A549 (cell line): ENCODE measurements around the gene CCDC117. TPM values are rescaled to one million over a fixed set of nuclear protein-coding genes. Genes with fewer than 3 reads are reported as not detected.

Experiments used
- ATAC-seq, 2 experiments: fragments of 200-7000 bp in 1 of 2; fragments of >200 bp in 1 of 2; cut with Nextera tagmentation in 1 of 2; cut with Tn5 transposase in 1 of 2; 3 replicates each; pipeline versions ENCODE4 v1.8.0 to v1.9.1; 2018 to 2020; ENCODE audit warnings: mild to moderate bottlenecking in 1 of 2, moderate library complexity in 1 of 2
- CTCF ChIA-PET: fragments of 300-600 bp; sonication (Branson Sonifier 250); formaldehyde crosslinking; extraction: SDS; loops from one replicate; lab custom pipeline; 2021; ENCODE audit warnings: antibody characterized with exemption, inconsistent platforms; lab: Yijun Ruan, JAX
- POLR2A ChIA-PET: fragments of 350-600 bp; formaldehyde crosslinking; extraction: SDS; loops from one replicate; lab custom pipeline; 2021; ENCODE audit warnings: antibody characterized with exemption, inconsistent platforms; lab: Yijun Ruan, JAX
- DNase-seq, 2 experiments: peaks; one replicate each; pipeline versions ENCODE4 v3.0.0 to v3.0.0-alpha.2; 2011 to 2016; ENCODE audit warnings: low read depth in 1 of 2, low spot score in 1 of 2
- FAIRE-seq: peaks from 2 replicates; lab custom pipeline; 2011; peaks lifted over from hg19 to GRCh38; lab: Jason Lieb, UNC
- H3K27ac ChIP-seq, 2 experiments: fragments of >200 bp; sonication (Bioruptor Twin); formaldehyde crosslinking; 3 replicates each; pipeline ENCODE4 v1.5.1; 2016 to 2017
- H3K4me1 ChIP-seq: fragments of >200 bp; sonication (Bioruptor Twin); formaldehyde crosslinking; 3 replicates; pipeline ENCODE4 v1.6.1; 2016
- H3K4me2 ChIP-seq: fragments of >200 bp; sonication (Bioruptor Twin); formaldehyde crosslinking; 3 replicates; pipeline ENCODE4 v1.6.1; 2016
- H3K4me3 ChIP-seq: fragments of >200 bp; sonication (Bioruptor Twin); formaldehyde crosslinking; 3 replicates; pipeline ENCODE4 v1.5.1; 2016
- H3K9me3 ChIP-seq: fragments of >200 bp; sonication (Bioruptor Twin); formaldehyde crosslinking; 3 replicates; pipeline ENCODE4 v1.6.1; 2016
- CBX2 ChIP-seq: fragments of 200-600 bp; sonication (generic); IDR thresholded peaks from 2 replicates; pipeline ENCODE4 v1.6.1; 2016; ENCODE audit warnings: low read depth, mild to moderate bottlenecking, borderline replicate concordance
- HEYL ChIP-seq: fragments of 250-450 bp; sonication (Bioruptor Pico); IDR thresholded peaks from 2 replicates; pipeline ENCODE4 v1.8.0; 2021; ENCODE audit warnings: mild to moderate bottlenecking, moderate library complexity
- JUN ChIP-seq, 2 experiments: fragments of >200 bp; sonication (Bioruptor Twin); formaldehyde crosslinking; IDR thresholded peaks; 2 replicates in 1 of 2; 3 replicates in 1 of 2; pipeline ENCODE4 v1.6.1; 2016 to 2017
- JUNB ChIP-seq: fragments of >200 bp; sonication (Bioruptor Twin); formaldehyde crosslinking; IDR thresholded peaks from 2 replicates; pipeline ENCODE4 v1.6.1; 2016
- KDM1A ChIP-seq: fragments of 200-600 bp; sonication (generic); IDR thresholded peaks from 2 replicates; pipeline ENCODE4 v1.6.1; 2016; ENCODE audit warnings: low read depth, mild to moderate bottlenecking
- NR3C1 ChIP-seq: fragments of >200 bp; sonication (Bioruptor Twin); formaldehyde crosslinking; IDR thresholded peaks from 3 replicates; pipeline ENCODE4 v1.6.1; 2017
- PHF8 ChIP-seq: fragments of 200-600 bp; sonication (generic); IDR thresholded peaks from 2 replicates; pipeline ENCODE4 v1.6.1; 2016; ENCODE audit warnings: low read depth, mild to moderate bottlenecking, antibody characterized with exemption, moderate library complexity, borderline replicate concordance
- POLR2A ChIP-seq: IDR thresholded peaks from 2 replicates; pipeline ENCODE4 v1.6.1; 2012; ENCODE audit warnings: mild to moderate bottlenecking, low read length
- RAD21 ChIP-seq, 2 experiments: fragments of >200 bp in 1 of 2; sonication (Bioruptor Twin) in 1 of 2; formaldehyde crosslinking in 1 of 2; IDR thresholded peaks in 1 of 2; conservative IDR thresholded peaks in 1 of 2; 2 replicates in 1 of 2; 3 replicates in 1 of 2; pipeline ENCODE4 v1.6.1; 2012 to 2018; ENCODE audit warnings: inconsistent platforms in 1 of 2
- RFX5 ChIP-seq: fragments of 450-650 bp; IDR thresholded peaks from 2 replicates; pipeline ENCODE4 v1.7.1; 2014; ENCODE audit warnings: antibody characterized with exemption, mild to moderate bottlenecking, moderate library complexity
- SMC3 ChIP-seq: fragments of >200 bp; sonication (Bioruptor Twin); formaldehyde crosslinking; IDR thresholded peaks from 3 replicates; pipeline ENCODE4 v1.6.1; 2018; ENCODE audit warnings: inconsistent platforms
- TFCP2L1 ChIP-seq: fragments of 250-450 bp; sonication (Bioruptor Pico); IDR thresholded peaks from 2 replicates; pipeline ENCODE4 v1.5.0; 2021; ENCODE audit warnings: mild to moderate bottlenecking
- ZFP36 ChIP-seq: fragments of 450-650 bp; IDR thresholded peaks from 2 replicates; pipeline ENCODE4 v1.6.1; 2014; ENCODE audit warnings: borderline replicate concordance; ENCODE audit not compliant: partially characterized antibody
- WGBS: methylation state at CpG from one replicate; pipeline ENCODE4 v1.1.6; 2017; ENCODE audit errors: missing lambda C conversion rate; 5-methylcytosine and 5-hydroxymethylcytosine counted together
- polyA plus RNA-seq, 4 experiments: library from polyadenylated mRNA; depleted of rRNA in 3 of 4; stranded (reverse); fragments of >200 nt; fragmentation: RNase III in 1 of 4; extraction: RNeasy Plus Mini Kit Qiagen cat#74134 plus additional on column Dnase treatment in 1 of 4; gene quantifications; 2 replicates in 3 of 4; 3 replicates in 1 of 4; pipeline ENCODE4 v1.2.3, GENCODE V29; 2011 to 2017
- TF ChIP-seq, protein P1 (sequence below): fragments of >200 bp; sonication (Bioruptor Twin); formaldehyde crosslinking; IDR thresholded peaks from 3 replicates; pipeline ENCODE4 v1.5.1; 2016
- TF ChIP-seq, protein P2 (sequence below): fragments of 200-600 bp; sonication (generic); IDR thresholded peaks from 2 replicates; pipeline ENCODE4 v1.6.1; 2016; ENCODE audit warnings: antibody characterized with exemption, mild to moderate bottlenecking, moderate library complexity
- TF ChIP-seq, protein P3 (sequence below): IDR thresholded peaks from 2 replicates; pipeline ENCODE4 v1.6.1; 2012
- TF ChIP-seq, protein P4 (sequence below): fragments of 250-450 bp; sonication (Bioruptor Pico); IDR thresholded peaks from 2 replicates; pipeline ENCODE4 v1.5.0; 2021; ENCODE audit warnings: mild to moderate bottlenecking, moderate library complexity, borderline replicate concordance
- TF ChIP-seq, protein P5 (sequence below): fragments of 150-350 bp; IDR thresholded peaks from 2 replicates; pipeline ENCODE4 v1.6.1; 2014; ENCODE audit warnings: low read depth, mild to moderate bottlenecking, low read length
- TF ChIP-seq, protein P6 (sequence below): fragments of >200 bp; sonication (Bioruptor Twin); formaldehyde crosslinking; IDR thresholded peaks from 3 replicates; pipeline ENCODE4 v1.6.1; 2016
- TF ChIP-seq, protein P7 (sequence below): fragments of 250-450 bp; sonication (Bioruptor Pico); IDR thresholded peaks from 2 replicates; pipeline ENCODE4 v1.5.0; 2020; ENCODE audit warnings: low read depth, mild to moderate bottlenecking, moderate library complexity

Gene CCDC117
- polyA plus RNA-seq, 2 of the 4 experiments (the other 2 are of a cell fraction), result 12.2 to 24.1 TPM

DNA sequence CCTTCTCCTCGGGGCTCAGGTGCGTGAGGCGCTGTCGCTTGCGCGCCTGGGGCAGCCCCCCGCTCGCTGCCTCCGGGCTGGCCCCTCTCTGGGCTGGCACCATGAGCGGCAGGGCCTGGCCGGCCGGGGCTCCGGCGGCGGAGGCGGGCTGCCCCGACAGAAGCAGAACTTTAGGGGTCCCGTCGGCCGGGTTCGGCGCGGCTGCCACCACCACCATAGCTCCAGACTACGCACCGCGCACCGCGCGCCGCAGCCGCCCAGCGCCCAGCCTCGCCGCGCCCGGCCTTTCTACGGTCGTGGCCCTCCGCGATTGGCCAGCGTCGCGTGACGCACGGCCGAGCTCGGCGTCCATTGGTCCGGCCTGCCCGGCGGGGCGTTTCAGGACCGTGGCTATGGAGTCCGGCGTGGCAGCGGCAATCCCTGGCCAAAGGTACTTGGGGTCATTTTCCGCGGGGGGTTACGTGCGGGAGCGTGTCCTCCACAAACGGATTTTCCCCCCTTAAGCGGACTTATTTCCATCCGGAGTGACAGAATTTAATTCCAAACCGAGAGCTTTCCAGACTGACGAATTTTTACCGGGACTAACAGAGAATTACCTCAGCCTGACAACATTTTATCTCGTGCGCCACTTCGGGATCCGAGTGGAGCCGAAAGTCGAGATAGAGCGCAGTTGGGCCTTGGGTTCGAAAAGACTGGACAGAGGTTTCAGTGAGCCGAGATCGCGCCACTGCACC, 28.0 kb downstream of the CCDC117 start, which contains the start of gene XBP1:
Gene XBP1, minus strand, starts transcription at position 262 of the 734 bp plus-strand sequence.
- ChIA-PET POLR2A (interaction anchor here (0.7 to 2.1 kb wide), 11 partner anchors 10 to 881 kb away, joined by 3 to 9 read pairs (median 5); partner anchors contain the start of genes CCDC117, PITPNB and TTC28), CTCF (interaction anchor here (1.0 kb wide), 2 partner anchors 9 to 28 kb away, joined by 3 read pairs; no protein-coding TSS in a partner anchor)
- peak; percentile 90 to 91 for DNase-seq
- Histone ChIP-seq H3K4me1 (peaks cover 36% of the 10 kb centered on the region; the same call in 2 of the 3 replicates), H3K4me3 (peak within 1 kb of the TSS; percentile 72), H3K27ac (peak within 1 kb of the TSS; percentile 91 to 100), H3K4me2 (peak within 1 kb of the TSS; percentile 86), H3K9me3 (no peaks in the 10 kb centered on the region)
- no peak for TF ChIP-seq ZFP36
- TF ChIP-seq RFX5, result peak; percentile 77; the same call in 1 of the 2 replicates
- no peak for TF ChIP-seq SMC3
- no peak for TF ChIP-seq JUNB
- TF ChIP-seq, protein P1, sequence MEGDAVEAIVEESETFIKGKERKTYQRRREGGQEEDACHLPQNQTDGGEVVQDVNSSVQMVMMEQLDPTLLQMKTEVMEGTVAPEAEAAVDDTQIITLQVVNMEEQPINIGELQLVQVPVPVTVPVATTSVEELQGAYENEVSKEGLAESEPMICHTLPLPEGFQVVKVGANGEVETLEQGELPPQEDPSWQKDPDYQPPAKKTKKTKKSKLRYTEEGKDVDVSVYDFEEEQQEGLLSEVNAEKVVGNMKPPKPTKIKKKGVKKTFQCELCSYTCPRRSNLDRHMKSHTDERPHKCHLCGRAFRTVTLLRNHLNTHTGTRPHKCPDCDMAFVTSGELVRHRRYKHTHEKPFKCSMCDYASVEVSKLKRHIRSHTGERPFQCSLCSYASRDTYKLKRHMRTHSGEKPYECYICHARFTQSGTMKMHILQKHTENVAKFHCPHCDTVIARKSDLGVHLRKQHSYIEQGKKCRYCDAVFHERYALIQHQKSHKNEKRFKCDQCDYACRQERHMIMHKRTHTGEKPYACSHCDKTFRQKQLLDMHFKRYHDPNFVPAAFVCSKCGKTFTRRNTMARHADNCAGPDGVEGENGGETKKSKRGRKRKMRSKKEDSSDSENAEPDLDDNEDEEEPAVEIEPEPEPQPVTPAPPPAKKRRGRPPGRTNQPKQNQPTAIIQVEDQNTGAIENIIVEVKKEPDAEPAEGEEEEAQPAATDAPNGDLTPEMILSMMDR, result no peak
- no peak for TF ChIP-seq NR3C1
- TF ChIP-seq PHF8, result no peak; the same call in none of the 2 replicates
- TF ChIP-seq, protein P2, sequence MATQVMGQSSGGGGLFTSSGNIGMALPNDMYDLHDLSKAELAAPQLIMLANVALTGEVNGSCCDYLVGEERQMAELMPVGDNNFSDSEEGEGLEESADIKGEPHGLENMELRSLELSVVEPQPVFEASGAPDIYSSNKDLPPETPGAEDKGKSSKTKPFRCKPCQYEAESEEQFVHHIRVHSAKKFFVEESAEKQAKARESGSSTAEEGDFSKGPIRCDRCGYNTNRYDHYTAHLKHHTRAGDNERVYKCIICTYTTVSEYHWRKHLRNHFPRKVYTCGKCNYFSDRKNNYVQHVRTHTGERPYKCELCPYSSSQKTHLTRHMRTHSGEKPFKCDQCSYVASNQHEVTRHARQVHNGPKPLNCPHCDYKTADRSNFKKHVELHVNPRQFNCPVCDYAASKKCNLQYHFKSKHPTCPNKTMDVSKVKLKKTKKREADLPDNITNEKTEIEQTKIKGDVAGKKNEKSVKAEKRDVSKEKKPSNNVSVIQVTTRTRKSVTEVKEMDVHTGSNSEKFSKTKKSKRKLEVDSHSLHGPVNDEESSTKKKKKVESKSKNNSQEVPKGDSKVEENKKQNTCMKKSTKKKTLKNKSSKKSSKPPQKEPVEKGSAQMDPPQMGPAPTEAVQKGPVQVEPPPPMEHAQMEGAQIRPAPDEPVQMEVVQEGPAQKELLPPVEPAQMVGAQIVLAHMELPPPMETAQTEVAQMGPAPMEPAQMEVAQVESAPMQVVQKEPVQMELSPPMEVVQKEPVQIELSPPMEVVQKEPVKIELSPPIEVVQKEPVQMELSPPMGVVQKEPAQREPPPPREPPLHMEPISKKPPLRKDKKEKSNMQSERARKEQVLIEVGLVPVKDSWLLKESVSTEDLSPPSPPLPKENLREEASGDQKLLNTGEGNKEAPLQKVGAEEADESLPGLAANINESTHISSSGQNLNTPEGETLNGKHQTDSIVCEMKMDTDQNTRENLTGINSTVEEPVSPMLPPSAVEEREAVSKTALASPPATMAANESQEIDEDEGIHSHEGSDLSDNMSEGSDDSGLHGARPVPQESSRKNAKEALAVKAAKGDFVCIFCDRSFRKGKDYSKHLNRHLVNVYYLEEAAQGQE, result peak; percentile 44; the same call in 1 of the 2 replicates
- TF ChIP-seq, protein P3, sequence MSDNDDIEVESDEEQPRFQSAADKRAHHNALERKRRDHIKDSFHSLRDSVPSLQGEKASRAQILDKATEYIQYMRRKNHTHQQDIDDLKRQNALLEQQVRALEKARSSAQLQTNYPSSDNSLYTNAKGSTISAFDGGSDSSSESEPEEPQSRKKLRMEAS, result peak; percentile 70
- TF ChIP-seq, protein P4, sequence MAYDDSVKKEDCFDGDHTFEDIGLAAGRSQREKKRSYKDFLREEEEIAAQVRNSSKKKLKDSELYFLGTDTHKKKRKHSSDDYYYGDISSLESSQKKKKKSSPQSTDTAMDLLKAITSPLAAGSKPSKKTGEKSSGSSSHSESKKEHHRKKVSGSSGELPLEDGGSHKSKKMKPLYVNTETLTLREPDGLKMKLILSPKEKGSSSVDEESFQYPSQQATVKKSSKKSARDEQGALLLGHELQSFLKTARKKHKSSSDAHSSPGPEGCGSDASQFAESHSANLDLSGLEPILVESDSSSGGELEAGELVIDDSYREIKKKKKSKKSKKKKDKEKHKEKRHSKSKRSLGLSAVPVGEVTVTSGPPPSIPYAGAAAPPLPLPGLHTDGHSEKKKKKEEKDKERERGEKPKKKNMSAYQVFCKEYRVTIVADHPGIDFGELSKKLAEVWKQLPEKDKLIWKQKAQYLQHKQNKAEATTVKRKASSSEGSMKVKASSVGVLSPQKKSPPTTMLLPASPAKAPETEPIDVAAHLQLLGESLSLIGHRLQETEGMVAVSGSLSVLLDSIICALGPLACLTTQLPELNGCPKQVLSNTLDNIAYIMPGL (CRISPR knock-in tag), result no peak
- peak; percentile 86 for TF ChIP-seq POLR2A
- TF ChIP-seq KDM1A, result no peak
- TF ChIP-seq RAD21 (conservative IDR thresholded peaks at IDR 0.05 in 1 of 2, IDR thresholded peaks at IDR 0.05 in 1 of 2), result no peak
- TF ChIP-seq, protein P5, sequence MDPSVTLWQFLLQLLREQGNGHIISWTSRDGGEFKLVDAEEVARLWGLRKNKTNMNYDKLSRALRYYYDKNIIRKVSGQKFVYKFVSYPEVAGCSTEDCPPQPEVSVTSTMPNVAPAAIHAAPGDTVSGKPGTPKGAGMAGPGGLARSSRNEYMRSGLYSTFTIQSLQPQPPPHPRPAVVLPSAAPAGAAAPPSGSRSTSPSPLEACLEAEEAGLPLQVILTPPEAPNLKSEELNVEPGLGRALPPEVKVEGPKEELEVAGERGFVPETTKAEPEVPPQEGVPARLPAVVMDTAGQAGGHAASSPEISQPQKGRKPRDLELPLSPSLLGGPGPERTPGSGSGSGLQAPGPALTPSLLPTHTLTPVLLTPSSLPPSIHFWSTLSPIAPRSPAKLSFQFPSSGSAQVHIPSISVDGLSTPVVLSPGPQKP, result no peak
- no peak for TF ChIP-seq HEYL
- TF ChIP-seq, protein P6, sequence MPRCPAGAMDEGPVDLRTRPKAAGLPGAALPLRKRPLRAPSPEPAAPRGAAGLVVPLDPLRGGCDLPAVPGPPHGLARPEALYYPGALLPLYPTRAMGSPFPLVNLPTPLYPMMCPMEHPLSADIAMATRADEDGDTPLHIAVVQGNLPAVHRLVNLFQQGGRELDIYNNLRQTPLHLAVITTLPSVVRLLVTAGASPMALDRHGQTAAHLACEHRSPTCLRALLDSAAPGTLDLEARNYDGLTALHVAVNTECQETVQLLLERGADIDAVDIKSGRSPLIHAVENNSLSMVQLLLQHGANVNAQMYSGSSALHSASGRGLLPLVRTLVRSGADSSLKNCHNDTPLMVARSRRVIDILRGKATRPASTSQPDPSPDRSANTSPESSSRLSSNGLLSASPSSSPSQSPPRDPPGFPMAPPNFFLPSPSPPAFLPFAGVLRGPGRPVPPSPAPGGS, result peak; percentile 63; the same call in 2 of the 3 replicates
- TF ChIP-seq TFCP2L1 (CRISPR knock-in tag), result no peak
- TF ChIP-seq, protein P7, sequence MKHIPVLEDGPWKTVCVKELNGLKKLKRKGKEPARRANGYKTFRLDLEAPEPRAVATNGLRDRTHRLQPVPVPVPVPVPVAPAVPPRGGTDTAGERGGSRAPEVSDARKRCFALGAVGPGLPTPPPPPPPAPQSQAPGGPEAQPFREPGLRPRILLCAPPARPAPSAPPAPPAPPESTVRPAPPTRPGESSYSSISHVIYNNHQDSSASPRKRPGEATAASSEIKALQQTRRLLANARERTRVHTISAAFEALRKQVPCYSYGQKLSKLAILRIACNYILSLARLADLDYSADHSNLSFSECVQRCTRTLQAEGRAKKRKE (CRISPR knock-in tag), result no peak
- TF ChIP-seq JUN (IDR thresholded peaks at IDR 0.05), result peak; percentile 53 to 94; a peak in 4 of 5 replicates
- no peak for TF ChIP-seq CBX2
- no peak for FAIRE-seq
- under 1% methylated on average over 17 of the region's 78 CpGs for WGBS
- peak; percentile 94 to 97 for ATAC-seq
